ENCODE results near the gene OR4C6. TPM values are rescaled to one million over a fixed set of nuclear protein-coding genes. Genes with fewer than 3 reads are reported as not detected.

Gene OR4C6
- total and polyA plus RNA-seq, 2 experiments from 2014 or later, result not detected

DNA sequence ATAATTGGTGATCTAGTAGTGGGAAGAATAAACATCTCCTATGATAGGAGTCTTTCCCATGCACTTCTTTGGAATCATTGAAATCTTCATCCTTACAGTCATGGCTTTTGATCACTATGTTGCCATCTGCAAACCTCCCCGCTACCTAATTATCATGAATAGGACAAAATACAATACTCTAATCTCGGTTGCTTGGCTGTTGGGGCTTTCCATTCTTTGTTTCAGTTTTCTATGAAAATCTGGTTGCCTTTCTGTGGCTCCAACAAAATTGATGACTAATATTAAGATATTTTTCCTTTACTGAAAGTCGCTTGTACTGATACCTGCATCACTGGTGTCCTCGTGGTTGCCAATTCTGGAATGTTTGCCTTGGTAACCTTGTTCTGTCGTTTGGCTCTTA is 11.9 kb downstream of the OR4C6 start (continued):
- TF ChIP-seq, protein P1, sequence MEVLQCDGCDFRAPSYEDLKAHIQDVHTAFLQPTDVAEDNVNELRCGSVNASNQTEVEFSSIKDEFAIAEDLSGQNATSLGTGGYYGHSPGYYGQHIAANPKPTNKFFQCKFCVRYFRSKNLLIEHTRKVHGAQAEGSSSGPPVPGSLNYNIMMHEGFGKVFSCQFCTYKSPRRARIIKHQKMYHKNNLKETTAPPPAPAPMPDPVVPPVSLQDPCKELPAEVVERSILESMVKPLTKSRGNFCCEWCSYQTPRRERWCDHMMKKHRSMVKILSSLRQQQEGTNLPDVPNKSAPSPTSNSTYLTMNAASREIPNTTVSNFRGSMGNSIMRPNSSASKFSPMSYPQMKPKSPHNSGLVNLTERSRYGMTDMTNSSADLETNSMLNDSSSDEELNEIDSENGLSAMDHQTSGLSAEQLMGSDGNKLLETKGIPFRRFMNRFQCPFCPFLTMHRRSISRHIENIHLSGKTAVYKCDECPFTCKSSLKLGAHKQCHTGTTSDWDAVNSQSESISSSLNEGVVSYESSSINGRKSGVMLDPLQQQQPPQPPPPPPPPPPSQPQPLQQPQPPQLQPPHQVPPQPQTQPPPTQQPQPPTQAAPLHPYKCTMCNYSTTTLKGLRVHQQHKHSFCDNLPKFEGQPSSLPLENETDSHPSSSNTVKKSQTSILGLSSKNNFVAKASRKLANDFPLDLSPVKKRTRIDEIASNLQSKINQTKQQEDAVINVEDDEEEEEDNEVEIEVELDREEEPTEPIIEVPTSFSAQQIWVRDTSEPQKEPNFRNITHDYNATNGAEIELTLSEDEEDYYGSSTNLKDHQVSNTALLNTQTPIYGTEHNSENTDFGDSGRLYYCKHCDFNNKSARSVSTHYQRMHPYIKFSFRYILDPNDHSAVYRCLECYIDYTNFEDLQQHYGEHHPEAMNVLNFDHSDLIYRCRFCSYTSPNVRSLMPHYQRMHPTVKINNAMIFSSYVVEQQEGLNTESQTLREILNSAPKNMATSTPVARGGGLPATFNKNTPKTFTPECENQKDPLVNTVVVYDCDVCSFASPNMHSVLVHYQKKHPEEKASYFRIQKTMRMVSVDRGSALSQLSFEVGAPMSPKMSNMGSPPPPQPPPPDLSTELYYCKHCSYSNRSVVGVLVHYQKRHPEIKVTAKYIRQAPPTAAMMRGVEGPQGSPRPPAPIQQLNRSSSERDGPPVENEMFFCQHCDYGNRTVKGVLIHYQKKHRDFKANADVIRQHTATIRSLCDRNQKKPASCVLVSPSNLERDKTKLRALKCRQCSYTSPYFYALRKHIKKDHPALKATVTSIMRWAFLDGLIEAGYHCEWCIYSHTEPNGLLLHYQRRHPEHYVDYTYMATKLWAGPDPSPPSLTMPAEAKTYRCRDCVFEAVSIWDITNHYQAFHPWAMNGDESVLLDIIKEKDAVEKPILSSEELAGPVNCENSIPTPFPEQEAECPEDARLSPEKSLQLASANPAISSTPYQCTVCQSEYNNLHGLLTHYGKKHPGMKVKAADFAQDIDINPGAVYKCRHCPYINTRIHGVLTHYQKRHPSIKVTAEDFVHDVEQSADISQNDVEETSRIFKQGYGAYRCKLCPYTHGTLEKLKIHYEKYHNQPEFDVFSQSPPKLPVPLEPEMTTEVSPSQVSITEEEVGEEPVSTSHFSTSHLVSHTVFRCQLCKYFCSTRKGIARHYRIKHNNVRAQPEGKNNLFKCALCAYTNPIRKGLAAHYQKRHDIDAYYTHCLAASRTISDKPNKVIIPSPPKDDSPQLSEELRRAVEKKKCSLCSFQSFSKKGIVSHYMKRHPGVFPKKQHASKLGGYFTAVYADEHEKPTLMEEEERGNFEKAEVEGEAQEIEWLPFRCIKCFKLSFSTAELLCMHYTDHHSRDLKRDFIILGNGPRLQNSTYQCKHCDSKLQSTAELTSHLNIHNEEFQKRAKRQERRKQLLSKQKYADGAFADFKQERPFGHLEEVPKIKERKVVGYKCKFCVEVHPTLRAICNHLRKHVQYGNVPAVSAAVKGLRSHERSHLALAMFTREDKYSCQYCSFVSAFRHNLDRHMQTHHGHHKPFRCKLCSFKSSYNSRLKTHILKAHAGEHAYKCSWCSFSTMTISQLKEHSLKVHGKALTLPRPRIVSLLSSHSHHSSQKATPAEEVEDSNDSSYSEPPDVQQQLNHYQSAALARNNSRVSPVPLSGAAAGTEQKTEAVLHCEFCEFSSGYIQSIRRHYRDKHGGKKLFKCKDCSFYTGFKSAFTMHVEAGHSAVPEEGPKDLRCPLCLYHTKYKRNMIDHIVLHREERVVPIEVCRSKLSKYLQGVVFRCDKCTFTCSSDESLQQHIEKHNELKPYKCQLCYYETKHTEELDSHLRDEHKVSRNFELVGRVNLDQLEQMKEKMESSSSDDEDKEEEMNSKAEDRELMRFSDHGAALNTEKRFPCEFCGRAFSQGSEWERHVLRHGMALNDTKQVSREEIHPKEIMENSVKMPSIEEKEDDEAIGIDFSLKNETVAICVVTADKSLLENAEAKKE (CRISPR knock-in tag; IDR thresholded peaks at IDR 0.05), result no peak
- TF ChIP-seq ZNF331 (CRISPR knock-in tag; IDR thresholded peaks at IDR 0.05; ENCODE audit: low read depth) (no peak), STAT1 (IDR thresholded peaks at IDR 0.05; ENCODE audit: unreplicated experiment) (no peak), EZH2 (IDR thresholded peaks at IDR 0.05; ENCODE audit: low read depth, unreplicated experiment) (no peak), ZNF114 (CRISPR knock-in tag; IDR thresholded peaks at IDR 0.05) (no peak), NANOG (IDR thresholded peaks at IDR 0.05; ENCODE audit: borderline replicate concordance) (no peak), JUNB (IDR thresholded peaks at IDR 0.05; ENCODE audit: unreplicated experiment) (no peak)

DNA sequence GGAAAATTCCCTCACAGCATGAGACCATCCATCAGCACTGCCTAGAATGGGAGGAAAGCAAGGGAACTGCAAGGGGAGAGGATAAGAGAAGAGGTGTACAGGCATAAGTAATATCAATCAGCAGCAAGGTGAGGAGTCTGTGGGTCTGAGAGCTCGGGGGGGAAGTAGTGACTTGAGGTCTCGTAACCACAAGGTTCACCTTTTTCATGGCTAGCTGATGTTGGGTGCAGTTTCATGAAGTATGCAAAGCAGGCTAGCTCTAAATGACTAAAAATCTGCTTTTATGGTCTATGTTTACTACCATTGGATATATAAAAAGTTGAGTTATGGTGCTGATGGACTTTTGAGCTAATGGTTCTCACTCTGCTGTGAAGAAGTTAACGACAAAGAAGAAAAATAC is 35.8 kb downstream of the OR4C6 start:
- Histone ChIP-seq H3F3A (replicated peaks; ENCODE audit: low read depth) (no peaks in the 10 kb centered on the region), H3K27ac (ENCODE audit: low read depth) (no peak overlapping the region), H3K4me1 (ENCODE audit: insufficient read depth) (no peaks in the 10 kb centered on the region), H3K9me2 (ENCODE audit: insufficient read depth) (no peaks in the 10 kb centered on the region), H3K27me3 (ENCODE audit: insufficient read depth) (no peaks in the 10 kb centered on the region), H3K79me2 (replicated peaks; ENCODE audit: insufficient read depth) (no peaks in the 10 kb centered on the region), H4K20me1 (replicated peaks; ENCODE audit: insufficient read depth) (no peaks in the 10 kb centered on the region), H3K36me3 (ENCODE audit: insufficient read depth) (peaks cover 9% of the 10 kb centered on the region; the same call in 1 of the 2 replicates), H3K4me3 (no peak overlapping the region), H2AFZ (no peak overlapping the region), H3K4me2 (no peak overlapping the region)
- no peak overlapping the region for H3K27ac Mint-ChIP-seq
- ATAC-seq (no peak), DNase-seq (ENCODE audit: low spot score) (no peak)
- H3K9me3 Mint-ChIP-seq, result peaks cover 74% of the 10 kb centered on the region
- peaks cover 21% of the 10 kb centered on the region for H3K36me3 Mint-ChIP-seq (ENCODE audit: low read depth)
- H3K4me3 Mint-ChIP-seq, result no peak overlapping the region
- H3K4me1 Mint-ChIP-seq, result no peaks in the 10 kb centered on the region
- H3K27me3 Mint-ChIP-seq (ENCODE audit: insufficient read depth, low read depth, poor library complexity), result no peaks in the 10 kb centered on the region
- TF ChIP-seq, protein P2, sequence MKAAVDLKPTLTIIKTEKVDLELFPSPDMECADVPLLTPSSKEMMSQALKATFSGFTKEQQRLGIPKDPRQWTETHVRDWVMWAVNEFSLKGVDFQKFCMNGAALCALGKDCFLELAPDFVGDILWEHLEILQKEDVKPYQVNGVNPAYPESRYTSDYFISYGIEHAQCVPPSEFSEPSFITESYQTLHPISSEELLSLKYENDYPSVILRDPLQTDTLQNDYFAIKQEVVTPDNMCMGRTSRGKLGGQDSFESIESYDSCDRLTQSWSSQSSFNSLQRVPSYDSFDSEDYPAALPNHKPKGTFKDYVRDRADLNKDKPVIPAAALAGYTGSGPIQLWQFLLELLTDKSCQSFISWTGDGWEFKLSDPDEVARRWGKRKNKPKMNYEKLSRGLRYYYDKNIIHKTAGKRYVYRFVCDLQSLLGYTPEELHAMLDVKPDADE (IDR thresholded peaks at IDR 0.05), result no peak
- TF ChIP-seq NANOG (IDR thresholded peaks at IDR 0.05; ENCODE audit: borderline replicate concordance) (no peak), ZNF114 (CRISPR knock-in tag; IDR thresholded peaks at IDR 0.05) (no peak), EZH2phosphoT487 (IDR thresholded peaks at IDR 0.05; ENCODE audit: unreplicated experiment) (no peak)
- TF ChIP-seq, protein P3, sequence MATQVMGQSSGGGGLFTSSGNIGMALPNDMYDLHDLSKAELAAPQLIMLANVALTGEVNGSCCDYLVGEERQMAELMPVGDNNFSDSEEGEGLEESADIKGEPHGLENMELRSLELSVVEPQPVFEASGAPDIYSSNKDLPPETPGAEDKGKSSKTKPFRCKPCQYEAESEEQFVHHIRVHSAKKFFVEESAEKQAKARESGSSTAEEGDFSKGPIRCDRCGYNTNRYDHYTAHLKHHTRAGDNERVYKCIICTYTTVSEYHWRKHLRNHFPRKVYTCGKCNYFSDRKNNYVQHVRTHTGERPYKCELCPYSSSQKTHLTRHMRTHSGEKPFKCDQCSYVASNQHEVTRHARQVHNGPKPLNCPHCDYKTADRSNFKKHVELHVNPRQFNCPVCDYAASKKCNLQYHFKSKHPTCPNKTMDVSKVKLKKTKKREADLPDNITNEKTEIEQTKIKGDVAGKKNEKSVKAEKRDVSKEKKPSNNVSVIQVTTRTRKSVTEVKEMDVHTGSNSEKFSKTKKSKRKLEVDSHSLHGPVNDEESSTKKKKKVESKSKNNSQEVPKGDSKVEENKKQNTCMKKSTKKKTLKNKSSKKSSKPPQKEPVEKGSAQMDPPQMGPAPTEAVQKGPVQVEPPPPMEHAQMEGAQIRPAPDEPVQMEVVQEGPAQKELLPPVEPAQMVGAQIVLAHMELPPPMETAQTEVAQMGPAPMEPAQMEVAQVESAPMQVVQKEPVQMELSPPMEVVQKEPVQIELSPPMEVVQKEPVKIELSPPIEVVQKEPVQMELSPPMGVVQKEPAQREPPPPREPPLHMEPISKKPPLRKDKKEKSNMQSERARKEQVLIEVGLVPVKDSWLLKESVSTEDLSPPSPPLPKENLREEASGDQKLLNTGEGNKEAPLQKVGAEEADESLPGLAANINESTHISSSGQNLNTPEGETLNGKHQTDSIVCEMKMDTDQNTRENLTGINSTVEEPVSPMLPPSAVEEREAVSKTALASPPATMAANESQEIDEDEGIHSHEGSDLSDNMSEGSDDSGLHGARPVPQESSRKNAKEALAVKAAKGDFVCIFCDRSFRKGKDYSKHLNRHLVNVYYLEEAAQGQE (IDR thresholded peaks at IDR 0.05; ENCODE audit: unreplicated experiment), result no peak
